ENCODE results near the gene ZNF528. TPM values are rescaled to one million over a fixed set of nuclear protein-coding genes. Genes with fewer than 3 reads are reported as not detected.

The ZNF528 gene
- total RNA-seq = 9.8 and 10.8 TPM in 2 replicates

DNA sequence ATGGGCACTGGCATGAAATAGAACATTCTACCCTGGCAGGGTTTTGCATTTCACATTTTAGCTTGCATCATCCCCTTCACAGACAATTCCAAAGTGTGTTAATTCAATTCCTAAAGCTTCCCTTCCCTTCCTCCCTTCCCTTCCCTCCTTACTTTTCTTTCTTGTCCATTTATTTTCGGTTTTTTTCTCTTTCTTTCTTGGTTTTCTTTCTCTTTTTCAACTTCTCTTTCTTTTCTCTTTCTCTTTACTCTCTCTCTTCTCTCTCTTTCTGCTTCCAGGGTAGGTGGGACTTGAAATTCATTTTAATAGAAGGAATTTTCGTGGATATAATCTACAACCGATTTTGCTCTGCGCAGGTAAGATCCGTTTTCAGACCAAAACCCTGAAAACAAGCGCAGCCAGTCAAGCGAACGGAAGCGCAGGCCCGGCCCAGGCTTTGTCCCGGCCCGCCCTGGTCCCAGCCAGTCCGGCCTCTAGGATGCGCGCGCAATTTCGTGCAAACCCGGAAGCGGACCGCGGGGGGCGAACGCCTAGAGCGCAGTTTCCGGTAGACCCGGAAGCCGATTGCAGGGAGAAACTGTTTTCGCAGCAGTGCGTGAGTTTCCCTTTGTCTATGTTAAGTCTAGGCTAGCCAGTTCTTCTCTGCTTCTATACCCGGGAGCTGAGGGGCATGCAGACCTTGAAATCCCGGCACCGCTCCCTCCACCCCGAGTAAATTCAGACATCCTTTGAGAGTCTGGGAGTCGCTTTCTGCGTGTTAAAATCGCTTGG, at the start of gene ZNF528:
TSS of gene ZNF528 (plus strand) at position 540 of the 771 bp plus-strand sequence. CDS start 4,165 bp downstream, outside the sequence.
- intact Hi-C loops (cut with micrococcal nuclease) = loop anchor here (1.0 to 2.0 kb wide), 2 partner anchors 27 to 130 kb away; partner anchors contain the start of gene ZNF808

DNA sequence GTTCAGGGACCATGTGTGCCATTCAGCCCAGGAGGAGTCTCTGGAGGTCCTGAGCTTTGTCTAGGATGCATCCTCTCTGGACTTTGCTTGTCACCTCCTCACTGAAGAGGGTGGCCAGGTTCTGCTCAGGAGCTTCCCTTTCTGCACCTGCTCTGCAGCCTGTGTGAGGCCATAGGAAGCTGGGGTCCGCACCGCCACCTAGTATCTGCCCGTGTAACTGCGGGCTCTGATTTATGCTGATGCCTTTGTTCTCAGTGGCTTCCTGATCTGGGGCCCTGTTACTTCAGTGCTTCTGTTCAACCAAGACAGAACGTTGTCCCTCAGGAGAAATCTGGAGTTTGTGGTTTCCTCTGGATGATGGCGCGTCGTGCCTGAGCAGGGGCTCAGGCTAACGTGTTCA, 46.1 kb upstream of the ZNF528 start:
- intact Hi-C loops (cut with micrococcal nuclease) = no loop called here

DNA sequence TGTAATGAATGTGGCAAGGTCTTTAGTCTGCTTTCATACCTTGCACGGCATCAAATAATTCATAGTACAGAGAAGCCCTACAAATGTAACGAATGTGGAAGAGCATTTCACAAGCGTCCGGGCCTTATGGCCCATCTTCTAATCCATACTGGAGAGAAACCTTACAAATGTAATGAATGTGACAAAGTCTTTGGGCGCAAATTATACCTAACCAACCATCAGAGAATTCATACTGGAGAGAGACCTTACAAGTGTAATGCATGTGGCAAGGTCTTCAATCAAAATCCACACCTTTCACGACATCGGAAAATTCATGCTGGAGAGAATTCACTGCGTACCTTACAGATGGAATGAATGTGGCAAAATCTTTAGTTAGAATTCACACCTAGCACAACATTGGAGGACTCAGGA, 31.2 kb upstream of the ZNF528 start:
- intact Hi-C loops (cut with micrococcal nuclease) = no loop called here

DNA sequence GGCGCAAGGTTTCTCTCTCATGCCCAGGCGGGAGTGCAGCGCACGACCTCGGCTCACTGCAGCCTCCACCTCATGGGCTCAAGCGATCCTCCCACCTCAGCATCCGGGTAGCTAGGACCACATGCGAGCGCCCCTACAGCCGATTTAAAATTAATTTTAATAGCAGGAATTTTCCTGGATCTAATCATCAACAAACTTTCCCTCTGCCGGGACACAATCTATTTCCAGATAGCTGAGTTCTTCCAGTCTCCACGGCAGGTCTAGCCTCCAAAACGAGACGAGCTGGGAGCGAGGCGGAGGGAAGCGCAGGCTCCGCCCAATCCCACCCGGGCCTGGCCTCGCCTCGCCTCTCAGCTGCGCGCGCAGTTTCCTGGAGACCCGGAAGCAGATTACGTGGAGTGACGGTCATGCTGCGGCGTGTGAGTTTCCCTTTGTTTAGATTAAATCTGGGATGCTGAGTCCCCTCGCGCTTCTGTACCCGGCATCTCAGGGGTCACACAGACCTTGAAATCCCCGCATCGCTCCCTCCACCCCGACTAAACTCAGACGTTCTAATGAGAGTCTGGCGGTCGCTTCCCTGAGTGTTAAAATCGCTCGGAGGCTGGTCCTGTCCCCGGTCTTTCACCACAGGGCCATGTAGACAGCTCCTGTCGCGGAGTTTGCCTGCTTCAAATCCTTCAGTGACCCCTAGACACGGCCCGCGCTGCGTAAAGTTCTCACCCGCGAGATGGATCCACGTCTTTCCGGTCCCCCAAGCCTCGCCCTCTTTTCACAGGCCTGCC, 27.9 kb upstream of the ZNF528 start, which contains the start of gene ZNF880:
TSS of gene ZNF880 (plus strand) at position 365 of the 782 bp plus-strand sequence. CDS start at position 408, 43 bp downstream.
- intact Hi-C loops (cut with micrococcal nuclease) = loop anchor here (2.0 kb wide), 2 partner anchors 27 to 33 kb away; partner anchors contain the start of genes ZNF528 and ZNF610

DNA sequence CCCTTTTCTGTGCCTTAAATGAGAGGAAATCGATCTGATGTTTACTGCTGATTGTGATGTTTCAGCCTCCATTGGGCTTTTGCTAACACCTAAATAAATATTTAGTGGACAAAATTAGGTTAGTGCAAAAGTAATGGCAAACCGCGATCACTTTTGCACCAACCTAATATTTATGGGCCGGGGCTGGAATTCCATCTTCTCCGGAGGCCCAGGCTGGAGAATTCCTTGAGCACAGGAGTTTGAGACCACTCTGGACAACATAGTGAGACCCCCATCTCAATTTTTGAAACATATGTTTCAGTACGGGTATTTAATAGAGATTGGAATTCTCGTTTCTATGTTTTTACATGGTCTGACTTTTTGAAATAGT, 27.3 kb upstream of the ZNF528 start:
- intact Hi-C loops (cut with micrococcal nuclease) = loop anchor here (2.0 kb wide), 1 partner anchor 26 kb away; the partner anchor contains the start of gene ZNF528

DNA sequence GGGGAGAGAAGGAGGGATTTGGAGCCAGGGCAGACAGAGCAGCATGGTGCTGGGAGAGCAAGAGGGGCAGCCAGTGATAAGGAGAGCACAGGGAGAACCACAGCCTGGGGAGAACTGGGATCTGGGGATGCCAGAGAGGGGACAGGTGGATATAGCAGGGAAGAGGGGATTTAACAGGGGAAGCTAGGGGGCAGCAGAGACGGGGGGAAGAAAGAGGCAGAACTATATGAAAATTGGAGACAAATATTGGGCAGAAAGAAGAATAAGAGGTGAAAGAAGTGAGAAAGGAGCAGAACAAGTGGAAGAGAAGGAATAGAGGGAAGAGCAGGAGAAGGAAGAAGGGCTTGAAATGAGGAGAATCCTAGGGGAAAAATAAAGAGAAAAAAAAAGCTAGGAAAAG, 6.5 kb upstream of the ZNF528 start:
- intact Hi-C loops (cut with micrococcal nuclease) = no loop called here

DNA sequence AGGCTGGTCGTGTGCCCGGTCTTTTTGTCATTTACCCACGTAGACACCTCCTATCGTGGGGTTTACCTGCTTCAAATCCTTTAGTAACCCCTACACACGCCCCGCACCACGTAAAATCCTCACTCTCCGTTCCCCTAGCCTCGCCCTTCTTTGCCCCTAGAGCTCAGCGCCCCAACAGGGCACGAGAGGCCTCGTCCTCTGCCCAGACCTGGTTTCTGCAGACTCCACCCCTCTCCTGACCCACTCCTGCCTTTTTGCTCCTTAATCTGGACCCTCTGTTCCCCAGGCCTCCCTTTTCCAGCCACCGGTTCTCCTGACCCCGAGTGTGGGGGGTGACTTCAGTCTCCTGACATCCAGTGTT, 412 bp downstream of the ZNF528 start:
- intact Hi-C loops (cut with micrococcal nuclease) = no loop called here

DNA sequence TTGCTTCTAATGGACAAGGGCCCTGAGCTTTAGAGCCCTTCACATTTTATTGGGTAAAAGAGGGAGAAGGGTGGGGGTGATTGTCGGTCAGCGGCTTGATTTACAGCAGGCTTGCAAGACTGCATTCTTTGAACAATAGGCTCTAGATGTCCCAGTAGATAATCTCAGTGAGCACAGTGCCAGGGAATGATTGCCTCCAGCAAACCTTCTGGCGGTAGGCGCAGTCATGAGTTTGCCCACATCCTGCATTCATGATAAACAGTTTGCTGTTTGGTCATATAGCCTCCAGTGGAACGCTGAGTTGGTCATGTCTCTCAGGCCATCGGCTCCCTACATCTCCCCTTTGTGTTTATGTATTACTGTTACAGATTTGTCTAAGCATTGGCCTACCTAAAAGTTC, 12.6 kb downstream of the ZNF528 start:
- intact Hi-C loops (cut with micrococcal nuclease) = no loop called here

DNA sequence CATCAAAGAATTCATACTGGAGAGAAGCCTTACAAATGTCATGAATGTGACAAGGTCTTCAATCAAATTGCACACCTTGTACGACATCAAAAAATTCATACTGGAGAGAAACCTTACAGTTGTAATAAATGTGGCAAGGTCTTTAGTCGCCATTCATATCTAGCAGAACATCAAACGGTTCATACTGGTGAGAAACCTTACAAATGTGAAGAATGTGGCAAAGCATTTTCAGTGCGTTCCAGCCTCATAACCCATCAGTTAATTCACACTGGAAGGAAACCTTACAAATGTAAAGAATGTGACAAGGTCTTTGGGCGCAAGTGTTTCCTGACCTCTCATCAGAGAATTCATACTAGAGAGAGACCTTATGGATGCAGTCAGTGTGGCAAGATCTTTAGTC, 18.1 kb downstream of the ZNF528 start:
- intact Hi-C loops (cut with micrococcal nuclease) = no loop called here

DNA sequence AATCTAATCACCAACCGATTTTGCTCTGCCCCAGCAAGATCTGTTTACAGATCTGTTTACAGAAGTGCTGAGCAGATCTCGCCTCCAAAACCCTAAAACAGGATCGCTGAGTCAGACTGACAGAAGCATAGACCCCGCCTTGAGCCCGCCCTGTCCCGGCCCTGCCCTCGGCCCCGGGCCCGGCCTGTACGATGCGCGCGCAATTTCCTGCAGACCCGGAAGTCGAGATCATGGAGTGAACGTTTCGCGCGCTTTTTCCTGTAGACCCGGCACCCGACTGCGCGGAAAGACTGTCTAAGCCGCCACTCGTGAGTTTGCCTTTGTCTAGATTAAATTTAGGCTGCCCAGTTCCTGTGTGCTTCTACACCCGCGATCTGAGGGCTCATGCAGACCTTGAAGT, 31.3 kb downstream of the ZNF528 start, which contains the start of gene ZNF534:
TSS of gene ZNF534 (plus strand) at position 212 of the 400 bp plus-strand sequence. CDS start 2,327 bp downstream, outside the sequence.
- intact Hi-C loops (cut with micrococcal nuclease) = no loop called here

DNA sequence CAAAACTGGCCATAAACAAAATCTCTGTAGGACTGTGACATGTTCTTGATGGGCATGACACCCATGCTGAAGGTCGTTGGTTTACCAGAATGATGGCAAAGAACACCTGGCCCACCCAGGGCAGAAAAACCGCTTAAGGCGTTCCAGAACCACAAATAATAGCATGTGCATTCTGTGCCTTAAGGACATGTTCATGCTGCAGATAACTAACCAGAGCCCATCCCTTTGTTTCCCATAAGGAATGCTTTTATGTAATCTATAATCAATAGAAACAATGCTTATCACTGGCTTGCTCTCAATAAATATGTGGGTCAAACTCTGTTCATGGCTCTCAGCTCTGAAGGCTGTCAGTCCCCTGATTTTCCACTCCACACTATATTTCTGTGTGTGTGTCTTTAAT, 44.5 kb downstream of the ZNF528 start:
- intact Hi-C loops (cut with micrococcal nuclease) = no loop called here

DNA sequence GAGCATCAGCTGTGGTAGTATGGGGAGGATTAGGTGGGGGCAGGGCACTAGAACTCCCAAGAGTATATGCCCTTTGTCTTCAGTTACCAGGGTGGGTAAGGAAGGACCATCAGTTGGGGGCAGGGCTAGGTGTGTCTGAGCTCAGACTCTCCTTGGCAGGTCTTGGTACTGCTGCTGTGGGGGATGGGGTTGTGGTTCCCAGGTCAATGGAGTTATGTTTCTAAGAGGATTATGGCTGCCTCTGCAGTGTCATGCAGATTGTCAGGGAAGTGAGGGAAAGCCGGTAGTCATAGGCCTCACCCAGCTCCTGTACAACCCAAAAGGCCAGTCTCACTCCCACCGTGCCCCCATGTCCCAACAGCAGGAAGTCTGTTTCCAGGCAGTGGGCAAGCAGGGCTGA, 46.9 kb downstream of the ZNF528 start:
- intact Hi-C loops (cut with micrococcal nuclease) = no loop called here

DNA sequence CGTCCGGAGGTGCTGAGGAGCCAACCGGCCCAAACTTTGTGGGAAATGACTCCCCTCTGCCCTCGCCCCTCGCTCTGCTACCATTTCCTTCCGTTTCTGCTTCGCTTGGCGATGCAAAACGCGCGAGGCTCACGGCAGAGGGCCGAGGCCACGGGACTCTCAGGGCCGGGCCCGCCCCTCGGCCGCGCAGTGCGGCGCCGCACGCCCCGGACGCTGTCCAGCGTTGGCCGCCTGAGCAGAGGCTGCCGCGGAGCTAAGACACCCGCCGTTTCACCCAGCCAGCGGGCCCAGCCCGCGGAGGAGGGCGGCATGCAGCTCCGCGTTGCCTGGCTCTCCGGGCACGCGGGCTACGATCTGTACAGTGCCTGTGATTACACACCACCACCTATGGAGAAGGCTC, 53.6 kb downstream of the ZNF528 start:
- intact Hi-C loops (cut with micrococcal nuclease) = no loop called here

DNA sequence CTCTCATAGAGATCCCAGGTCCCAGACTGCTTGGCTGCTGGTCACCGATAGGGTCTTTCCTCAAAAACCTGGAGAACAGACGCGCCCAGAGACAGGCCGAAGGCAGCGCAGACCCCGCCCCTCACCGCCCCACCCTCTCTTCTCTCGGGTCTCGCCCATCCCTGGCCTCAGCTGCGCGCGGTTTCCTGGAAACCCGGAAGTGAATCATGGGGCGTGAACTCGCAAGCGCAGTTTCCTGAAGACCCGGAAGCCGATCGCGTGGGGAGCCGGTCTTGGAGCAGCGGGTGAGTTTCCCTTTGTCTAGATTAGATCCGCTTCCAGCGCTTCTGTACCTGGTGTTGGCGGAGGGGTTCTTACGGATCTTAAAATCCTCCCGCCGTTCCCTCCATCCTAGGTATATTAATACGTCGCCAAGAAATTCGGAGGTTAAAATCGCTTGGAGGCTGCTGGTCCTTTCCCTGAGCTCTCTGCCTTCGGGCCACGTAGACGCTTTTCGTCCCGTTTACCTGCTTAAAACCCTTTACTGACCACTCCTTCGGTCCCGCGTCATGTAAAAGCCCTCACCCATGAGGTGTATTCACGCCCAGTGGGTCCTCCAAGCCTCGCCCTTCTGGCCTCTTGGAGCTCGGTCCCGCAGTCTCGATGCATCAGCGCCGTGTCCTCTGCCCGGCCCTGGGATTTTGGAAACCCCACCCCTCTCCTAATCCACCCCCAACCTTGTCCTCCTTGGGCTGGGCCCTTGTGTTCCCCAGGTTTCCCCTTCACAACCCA, 55.9 kb downstream of the ZNF528 start, which contains the start of gene ZNF578:
TSS of gene ZNF578 (plus strand) at position 230 of the 771 bp plus-strand sequence. CDS start 48,293 bp downstream, outside the sequence.
- intact Hi-C loops (cut with micrococcal nuclease) = no loop called here

DNA sequence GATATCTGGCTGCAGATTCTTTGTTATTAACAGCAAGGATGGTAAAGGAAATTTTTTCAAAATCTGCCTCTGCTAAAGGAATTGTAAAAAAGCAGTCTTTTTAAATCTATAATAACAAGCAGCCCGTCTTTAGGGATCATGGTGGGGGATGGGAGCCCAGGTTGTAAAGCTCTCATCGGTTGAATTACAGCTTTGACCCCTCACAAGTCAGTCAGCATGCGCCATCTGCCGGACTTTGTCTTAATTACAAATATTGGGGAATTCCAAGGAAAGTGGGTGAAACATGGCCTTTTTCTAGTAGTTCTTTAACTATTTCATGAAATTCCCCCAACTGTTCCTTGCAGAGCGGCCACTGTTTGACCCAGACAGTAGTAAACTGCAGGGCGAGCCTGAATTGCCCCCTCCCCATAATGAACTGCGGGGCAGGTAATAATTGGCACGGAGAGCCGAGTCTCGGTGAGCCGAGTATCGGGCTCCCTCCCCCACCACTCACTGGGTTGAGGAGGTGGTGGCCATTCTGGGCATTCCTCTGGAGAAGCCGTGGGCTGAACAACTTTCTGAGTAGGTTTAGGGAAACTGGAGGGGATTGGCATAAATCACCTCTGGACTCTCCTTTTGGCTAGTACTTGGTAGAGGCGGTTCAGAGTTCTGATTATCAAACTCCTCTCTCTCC, 67.3 kb downstream of the ZNF528 start:
- intact Hi-C loops (cut with micrococcal nuclease) = no loop called here

Other genes starting within 250 kb of the ZNF528 start
- 12.0 and 15.2 TPM in 2 replicates for gene ZNF836, start 226.2 kb upstream of the ZNF528 start, total RNA-seq
- gene PPP2R1A, start 207.8 kb upstream of the ZNF528 start, total RNA-seq = 212 and 222 TPM in 2 replicates
- gene ZNF766, start 128.3 kb upstream of the ZNF528 start, total RNA-seq = 17.8 and 19.0 TPM in 2 replicates
- gene ZNF480, start 100.7 kb upstream of the ZNF528 start, total RNA-seq = 15.0 and 16.5 TPM in 2 replicates
- 0.59 and 1.0 TPM in 2 replicates for gene ZNF610, start 61.6 kb upstream of the ZNF528 start, total RNA-seq
- 7.7 and 10.7 TPM in 2 replicates for gene ZNF880, start 27.9 kb upstream of the ZNF528 start, total RNA-seq
- not detected in 2 replicates for gene ZNF534, start 31.3 kb downstream of the ZNF528 start, total RNA-seq
- gene ZNF578, start 55.7 kb downstream of the ZNF528 start, total RNA-seq = 0.20 and 0.36 TPM in 2 replicates
- gene ZNF808, start 129.8 kb downstream of the ZNF528 start, total RNA-seq = 27.2 and 30.3 TPM in 2 replicates
- gene ZNF701, start 172.4 kb downstream of the ZNF528 start, total RNA-seq = 23.7 and 24.5 TPM in 2 replicates
- gene ZNF83, start 240.5 kb downstream of the ZNF528 start, total RNA-seq = 37.7 and 43.1 TPM in 2 replicates